ENCODE data around the gene COL2A1. TPM values are rescaled to one million over a fixed set of nuclear protein-coding genes. Genes with fewer than 3 reads are reported as not detected.

The COL2A1 gene
- total RNA-seq, 2 experiments from 2014 or later = not detected

Other genes starting within 250 kb of the COL2A1 start
- 1 to 10 TPM; 2.1 to 2.5 TPM for gene RAPGEF3, start 245.6 kb downstream of the COL2A1 start, total RNA-seq
- gene SLC48A1, start 231.2 kb downstream of the COL2A1 start, total RNA-seq = 10 to 100 TPM; 13.7 to 16.2 TPM
- 100 to 1,000 TPM; 257 to 280 TPM for gene HDAC7, start 184.6 kb downstream of the COL2A1 start, total RNA-seq
- 100 to 1,000 TPM; 156 TPM for gene VDR, start 99.5 kb downstream of the COL2A1 start, total RNA-seq
- 100 to 1,000 TPM; 179 to 182 TPM for gene TMEM106C, start 40.9 kb downstream of the COL2A1 start, total RNA-seq
- gene SENP1, start 101.6 kb upstream of the COL2A1 start, total RNA-seq = 10 to 100 TPM; 37.7 to 41.6 TPM
- 10 to 100 TPM; 55.6 to 56.1 TPM for gene PFKM, start 114.9 kb upstream of the COL2A1 start, total RNA-seq
- gene ASB8, start 153.0 kb upstream of the COL2A1 start, total RNA-seq = 10 to 100 TPM; 31.4 to 33.6 TPM
- gene CCDC184, start 179.2 kb upstream of the COL2A1 start, total RNA-seq = under 1 TPM; 0.36 to 0.40 TPM
- gene OR10AD1, start 198.8 kb upstream of the COL2A1 start, total RNA-seq = not detected

All from activated CD4-positive, alpha-beta memory T cell treated with anti-CD3 and anti-CD28 coated beads for 36 hours (primary cell).